HG02763 (cell line): ENCODE data around the gene GLCE.

Experiments used
- ATAC-seq: cut with Tn5 transposase; IDR thresholded peaks from one replicate; pipeline ENCODE4 v1.9.1; 2021; ENCODE audit warnings: mild to moderate bottlenecking, moderate library complexity; ENCODE audit not compliant: unreplicated experiment

The GLCE gene

DNA sequence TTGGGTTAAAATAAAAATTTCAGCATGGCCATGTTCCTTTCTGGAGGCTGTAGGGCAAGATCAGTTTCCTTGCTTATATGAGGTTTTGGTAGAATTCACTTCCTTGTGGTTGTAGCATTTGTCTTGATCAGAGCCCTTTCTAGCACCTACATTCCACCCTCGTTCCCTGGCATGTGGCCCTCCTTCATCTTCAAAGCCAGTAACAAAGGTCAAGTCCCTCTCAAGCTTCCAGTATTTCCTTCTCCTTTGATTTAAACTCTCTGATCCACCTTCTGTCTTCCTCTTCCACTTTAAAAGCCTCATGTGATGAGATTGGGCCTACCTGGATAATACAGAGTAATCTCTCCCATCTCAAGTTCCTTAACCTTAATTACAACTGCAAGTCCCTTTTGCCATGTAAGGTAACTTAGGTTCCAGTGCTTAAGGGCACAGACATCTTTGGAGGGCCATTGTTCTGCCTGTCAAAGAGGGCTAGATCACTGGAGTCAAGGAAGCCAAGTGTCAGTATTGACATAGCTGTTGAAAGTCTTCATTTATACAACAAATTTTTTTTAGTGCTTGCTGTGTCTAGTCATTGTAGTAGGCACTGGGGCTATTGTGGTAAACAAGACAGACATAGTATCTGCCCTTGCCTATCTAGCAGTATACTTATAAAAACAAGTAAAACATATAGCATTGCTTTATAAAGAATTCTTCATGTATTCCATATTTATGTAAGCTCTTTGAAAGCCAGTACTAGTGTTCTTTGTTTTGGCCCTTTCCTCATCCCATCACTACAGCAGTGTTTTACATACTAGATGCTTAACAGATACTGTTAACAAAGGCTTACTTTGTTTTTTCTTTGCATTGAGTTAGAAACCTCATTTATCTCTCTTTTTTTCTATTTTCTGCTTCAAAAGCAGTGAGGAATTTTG is 40.7 kb downstream of the GLCE start:
- no peak for ATAC-seq

DNA sequence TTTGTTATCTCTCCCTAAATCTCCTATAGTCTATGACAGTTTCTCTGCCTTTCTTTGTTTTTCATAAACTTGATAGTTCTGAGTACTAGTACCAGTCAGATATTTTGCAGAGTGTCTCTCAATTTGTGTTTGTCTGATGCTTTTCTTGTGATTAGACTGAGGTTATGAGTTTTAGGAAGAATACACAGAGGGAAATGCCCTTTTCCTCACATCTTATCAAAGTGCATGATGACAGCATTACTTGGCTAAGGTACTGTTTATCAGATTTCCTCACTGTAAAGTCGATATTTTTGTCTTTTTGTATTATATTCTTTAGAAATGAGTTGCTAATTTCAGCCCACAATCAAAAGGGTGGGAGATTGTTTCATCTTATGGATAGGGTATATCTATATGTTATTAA is 45.6 kb downstream of the GLCE start:
- no peak for ATAC-seq

DNA sequence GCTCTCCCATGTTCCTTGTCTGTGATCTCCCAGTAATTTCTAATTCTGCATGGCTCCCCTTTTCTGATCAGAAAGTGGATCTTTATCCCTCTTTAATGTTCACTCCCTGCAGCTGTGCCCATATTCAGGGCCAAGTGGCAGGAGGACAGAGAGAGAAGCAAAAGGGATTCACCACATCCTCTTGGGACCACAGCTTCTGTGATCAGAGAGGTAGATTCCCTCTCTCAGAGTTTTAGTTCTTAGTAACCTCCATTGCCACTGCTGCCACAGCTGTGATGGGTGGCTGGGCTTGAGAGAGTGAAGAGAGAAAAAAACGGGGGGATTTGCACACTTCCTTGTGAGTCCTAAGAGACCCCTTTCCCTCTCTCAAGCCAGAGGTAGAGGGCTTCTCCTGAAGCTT is 49.2 kb downstream of the GLCE start:
- ATAC-seq: no peak

DNA sequence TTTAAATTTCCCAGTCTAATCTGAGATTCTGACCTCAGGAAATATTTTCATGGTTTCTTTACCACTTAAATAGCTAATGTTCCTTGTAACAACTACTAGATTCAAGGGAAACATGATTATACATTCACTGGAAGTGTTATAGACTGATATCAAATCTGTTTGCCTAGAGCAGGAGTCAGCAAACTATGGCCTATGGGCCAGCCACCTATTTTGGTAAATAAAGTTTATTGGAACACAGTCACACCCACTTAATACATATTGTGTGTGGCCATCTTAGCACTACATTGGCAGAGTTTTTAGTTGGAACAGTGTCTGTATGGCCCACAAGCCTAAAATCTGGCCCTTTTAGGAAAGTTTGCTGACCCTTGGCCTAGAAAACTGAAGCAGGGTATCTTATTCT is 50.1 kb downstream of the GLCE start:
- ATAC-seq: no peak

DNA sequence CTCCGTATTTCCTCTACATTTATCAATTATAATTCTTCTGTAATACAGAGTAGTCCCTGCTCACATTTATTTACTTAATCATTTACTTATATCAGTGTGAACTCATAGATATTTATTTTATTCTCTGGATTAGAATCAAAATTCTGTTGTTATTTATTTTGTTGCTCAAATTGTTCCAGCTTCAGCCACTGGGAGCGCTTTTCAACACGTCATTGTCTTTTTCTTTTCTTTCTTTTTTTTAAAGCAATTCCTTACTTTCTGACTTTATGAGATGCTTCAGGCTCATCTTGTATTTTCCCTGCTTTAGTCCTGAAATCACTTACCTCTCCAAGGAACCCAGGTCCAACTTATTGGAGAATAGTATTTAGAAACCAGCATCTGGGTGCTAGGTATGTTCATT is 53.4 kb downstream of the GLCE start:
- ATAC-seq: no peak

- no peak for ATAC-seq
Measured at GRCh38 chr15:69215314-69216035, 55.0 kb downstream of the GLCE start.

DNA sequence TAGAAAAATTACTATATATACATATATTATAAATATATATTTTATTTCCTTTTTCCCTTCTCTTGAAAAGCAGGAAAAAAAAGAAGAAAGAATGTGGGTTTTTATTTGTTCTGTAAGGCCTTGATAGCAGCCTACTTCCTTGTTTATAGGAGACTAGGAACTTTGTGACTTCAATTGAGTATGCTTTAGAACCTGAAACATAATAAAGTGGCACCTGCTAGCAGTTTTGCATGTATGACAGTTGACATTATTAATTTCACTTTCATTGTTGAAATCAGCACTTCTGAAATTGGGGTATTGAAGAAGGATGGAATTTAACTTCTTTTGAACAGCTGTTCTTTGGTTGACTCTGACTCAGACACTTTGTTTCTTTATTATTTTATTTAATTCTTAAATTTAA is 56.9 kb downstream of the GLCE start:
- ATAC-seq: no peak

GRCh38 chr15:69219690-69220089 is 59.3 kb downstream of the GLCE start:
- no peak for ATAC-seq

- no peak for ATAC-seq
Measured at GRCh38 chr15:69222002-69222474, 61.6 kb downstream of the GLCE start.

DNA sequence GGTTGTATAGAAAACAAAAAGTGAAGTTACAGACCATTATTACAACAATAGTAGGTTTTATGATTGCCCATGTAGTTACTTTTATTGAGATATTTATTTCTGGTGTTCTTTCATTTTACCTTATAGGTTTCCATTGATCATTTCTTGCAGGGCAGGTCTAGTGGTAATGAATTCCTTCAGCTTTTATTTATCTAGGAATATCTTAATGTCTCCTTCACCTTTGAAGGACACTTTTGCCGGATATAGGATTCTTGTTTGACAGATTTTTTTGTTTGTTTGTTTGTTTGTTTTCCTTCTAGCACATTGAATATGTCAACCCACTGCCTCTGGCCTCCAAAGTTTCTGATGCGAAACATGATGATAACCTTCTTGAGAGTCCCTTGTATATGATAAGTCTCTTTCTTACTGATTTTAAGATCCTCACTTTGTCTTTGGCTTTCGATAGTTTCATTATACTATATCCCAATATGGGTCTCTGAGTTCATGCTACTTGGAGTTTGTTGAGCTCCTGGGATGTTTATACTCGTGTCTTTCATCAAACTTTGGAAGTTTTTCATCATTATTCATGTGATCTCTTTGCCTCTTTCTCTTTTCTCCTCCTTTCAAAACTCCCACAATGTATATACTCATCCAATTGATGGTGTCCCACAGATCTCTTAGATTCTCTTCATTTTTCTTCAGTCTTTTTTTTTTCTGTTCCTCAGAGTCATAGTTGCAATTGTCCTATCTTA is 62.8 kb downstream of the GLCE start:
- ATAC-seq: no peak

DNA sequence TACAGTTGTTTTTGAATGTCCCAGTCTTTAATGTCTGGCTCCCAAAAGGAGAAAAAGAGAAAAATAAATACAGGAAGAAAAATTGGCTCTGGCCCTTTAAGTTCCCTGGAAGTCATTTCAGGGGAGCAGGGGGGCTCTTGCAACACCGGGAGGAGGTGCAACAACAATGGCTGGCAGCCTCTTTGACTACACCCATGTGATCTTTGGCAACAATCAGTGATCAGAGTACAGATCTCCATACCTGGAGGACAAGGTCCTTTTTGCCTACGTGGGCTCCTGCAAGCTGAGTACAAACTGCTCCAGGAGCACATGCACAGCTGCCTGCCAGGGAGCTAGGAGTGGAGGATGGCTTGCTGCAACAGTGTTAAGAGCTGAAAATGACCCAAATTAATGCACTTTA is 63.9 kb downstream of the GLCE start:
- no peak for ATAC-seq

GRCh38 chr15:69225355-69226022 is 65.1 kb downstream of the GLCE start:
- ATAC-seq: no peak

DNA sequence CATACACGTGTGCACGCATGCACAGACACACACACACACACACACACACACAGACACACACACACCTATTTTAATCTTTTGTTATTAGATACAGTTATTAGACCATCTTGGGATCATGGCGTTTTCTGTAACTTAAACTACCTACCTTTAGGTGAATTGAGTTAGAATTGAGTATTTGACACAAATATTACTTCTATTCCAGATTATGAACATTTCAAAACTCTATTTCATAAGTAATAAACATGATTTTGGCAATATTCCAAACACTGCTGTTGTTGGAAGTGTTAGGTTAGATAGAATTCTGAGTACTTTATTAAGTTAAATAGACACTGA is 65.6 kb downstream of the GLCE start:
- ATAC-seq: no peak

- ATAC-seq: no peak
Measured at GRCh38 chr15:69232144-69232543, 71.7 kb downstream of the GLCE start.

- no peak for ATAC-seq
Measured at GRCh38 chr15:69232765-69233164, 72.3 kb downstream of the GLCE start.

GRCh38 chr15:69234676-69235075 is 74.2 kb downstream of the GLCE start:
- no peak for ATAC-seq

DNA sequence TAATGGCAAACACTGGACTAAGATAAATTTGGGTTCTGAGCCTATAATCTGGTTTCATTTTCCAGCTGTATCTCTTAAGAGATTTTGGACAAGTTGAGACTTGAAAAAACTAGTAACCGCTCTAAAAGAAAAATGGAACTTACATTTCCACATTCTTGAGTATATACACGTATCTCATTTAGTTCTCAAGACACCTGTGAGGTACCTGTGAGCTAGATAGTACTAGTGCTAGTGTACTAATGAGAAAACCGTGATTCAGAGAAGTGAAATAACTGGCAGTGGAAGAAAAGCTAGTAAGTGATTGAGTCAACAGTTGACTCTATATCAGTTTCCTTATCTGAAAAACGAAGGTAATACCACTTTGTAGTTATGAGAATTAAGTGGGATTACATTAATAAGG is 76.1 kb downstream of the GLCE start:
- no peak for ATAC-seq

- no peak for ATAC-seq
Measured at GRCh38 chr15:69237718-69238117, 77.3 kb downstream of the GLCE start.

DNA sequence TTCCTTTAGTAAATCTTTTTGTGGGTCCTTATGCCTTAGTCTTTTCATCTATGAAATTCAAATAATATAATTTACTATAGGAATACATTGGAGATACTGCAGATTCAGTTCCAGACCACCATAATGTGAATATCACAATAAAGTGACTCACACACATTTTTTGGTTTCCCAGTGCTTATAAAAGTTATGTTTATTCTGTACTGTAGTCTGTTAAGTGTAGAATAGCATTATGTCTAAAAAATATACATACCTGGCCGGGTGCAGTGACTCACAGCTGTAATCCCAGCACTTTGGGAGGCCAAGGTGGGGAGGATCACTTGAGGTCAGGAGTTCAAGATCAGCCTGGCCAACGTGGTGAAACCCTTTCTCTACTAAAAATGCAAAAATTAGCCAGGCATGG is 84.4 kb downstream of the GLCE start:
- no peak for ATAC-seq

DNA sequence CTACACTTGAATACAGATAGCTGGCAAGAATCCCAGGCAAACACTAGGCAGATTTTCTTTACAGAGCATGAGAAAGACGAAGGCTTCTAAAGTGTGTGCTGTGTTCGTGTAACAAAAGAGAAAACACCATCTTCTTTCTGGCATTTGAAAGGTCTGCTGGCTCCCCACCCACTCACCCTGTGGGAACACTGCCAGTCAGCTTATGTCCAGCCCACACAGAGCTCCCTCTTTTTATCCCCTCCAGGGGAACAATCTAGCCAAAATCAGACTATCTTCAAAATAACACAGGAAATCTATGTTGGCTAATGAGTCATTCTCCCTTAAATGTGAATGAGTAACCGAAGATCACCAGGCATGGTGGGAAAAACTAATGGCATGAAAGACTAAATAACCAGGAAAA is 92.7 kb downstream of the GLCE start:
- ATAC-seq: no peak

- no peak for ATAC-seq
Measured at GRCh38 chr15:69265347-69265955, 105.0 kb downstream of the GLCE start.
